ENCODE data around the gene RAB34. TPM values are rescaled to one million over a fixed set of nuclear protein-coding genes. Genes with fewer than 3 reads are reported as not detected.
A peak's percentile ranks its signal among the peaks of the same experiment; 100 is the strongest.

RAB34 gene
- total and polyA plus RNA-seq, 9 of the 15 experiments (the other 6 are each of a cell fraction or from before 2014, with no cell fraction given) = 0.07 to 3.8 (median 0.46) TPM; not detected in 1

DNA sequence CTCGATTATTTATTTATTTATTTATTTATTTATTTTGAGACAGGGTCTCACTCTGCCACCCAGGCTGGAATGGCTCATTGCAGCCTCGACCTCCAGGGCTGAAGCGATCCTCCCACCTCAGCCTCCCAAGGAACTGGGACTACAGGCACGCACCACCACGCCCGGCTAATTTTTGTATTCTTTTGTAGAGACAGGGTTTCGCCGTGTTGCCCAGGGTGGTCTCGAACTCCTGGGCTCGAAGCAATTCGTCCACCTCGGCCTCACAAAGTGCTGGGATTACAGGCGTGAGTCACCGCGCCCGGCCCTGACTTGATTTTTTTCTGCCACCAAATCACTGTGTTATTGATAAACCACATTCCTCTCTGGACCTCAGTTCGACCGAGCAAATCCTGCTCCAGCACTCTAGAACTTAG, 1.4 kb upstream of the RAB34 start (continued):
- TF ChIP-seq, protein P1, sequence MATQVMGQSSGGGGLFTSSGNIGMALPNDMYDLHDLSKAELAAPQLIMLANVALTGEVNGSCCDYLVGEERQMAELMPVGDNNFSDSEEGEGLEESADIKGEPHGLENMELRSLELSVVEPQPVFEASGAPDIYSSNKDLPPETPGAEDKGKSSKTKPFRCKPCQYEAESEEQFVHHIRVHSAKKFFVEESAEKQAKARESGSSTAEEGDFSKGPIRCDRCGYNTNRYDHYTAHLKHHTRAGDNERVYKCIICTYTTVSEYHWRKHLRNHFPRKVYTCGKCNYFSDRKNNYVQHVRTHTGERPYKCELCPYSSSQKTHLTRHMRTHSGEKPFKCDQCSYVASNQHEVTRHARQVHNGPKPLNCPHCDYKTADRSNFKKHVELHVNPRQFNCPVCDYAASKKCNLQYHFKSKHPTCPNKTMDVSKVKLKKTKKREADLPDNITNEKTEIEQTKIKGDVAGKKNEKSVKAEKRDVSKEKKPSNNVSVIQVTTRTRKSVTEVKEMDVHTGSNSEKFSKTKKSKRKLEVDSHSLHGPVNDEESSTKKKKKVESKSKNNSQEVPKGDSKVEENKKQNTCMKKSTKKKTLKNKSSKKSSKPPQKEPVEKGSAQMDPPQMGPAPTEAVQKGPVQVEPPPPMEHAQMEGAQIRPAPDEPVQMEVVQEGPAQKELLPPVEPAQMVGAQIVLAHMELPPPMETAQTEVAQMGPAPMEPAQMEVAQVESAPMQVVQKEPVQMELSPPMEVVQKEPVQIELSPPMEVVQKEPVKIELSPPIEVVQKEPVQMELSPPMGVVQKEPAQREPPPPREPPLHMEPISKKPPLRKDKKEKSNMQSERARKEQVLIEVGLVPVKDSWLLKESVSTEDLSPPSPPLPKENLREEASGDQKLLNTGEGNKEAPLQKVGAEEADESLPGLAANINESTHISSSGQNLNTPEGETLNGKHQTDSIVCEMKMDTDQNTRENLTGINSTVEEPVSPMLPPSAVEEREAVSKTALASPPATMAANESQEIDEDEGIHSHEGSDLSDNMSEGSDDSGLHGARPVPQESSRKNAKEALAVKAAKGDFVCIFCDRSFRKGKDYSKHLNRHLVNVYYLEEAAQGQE (IDR thresholded peaks at IDR 0.05; ENCODE audit: borderline replicate concordance) = 0 out of 2 replicates have a peak, but pooled peaks have one; percentile 27
- TF ChIP-seq, protein P1 (CRISPR knock-in tag; IDR thresholded peaks at IDR 0.05; ENCODE audit: low read depth) = no peak
- TF ChIP-seq, protein P2, sequence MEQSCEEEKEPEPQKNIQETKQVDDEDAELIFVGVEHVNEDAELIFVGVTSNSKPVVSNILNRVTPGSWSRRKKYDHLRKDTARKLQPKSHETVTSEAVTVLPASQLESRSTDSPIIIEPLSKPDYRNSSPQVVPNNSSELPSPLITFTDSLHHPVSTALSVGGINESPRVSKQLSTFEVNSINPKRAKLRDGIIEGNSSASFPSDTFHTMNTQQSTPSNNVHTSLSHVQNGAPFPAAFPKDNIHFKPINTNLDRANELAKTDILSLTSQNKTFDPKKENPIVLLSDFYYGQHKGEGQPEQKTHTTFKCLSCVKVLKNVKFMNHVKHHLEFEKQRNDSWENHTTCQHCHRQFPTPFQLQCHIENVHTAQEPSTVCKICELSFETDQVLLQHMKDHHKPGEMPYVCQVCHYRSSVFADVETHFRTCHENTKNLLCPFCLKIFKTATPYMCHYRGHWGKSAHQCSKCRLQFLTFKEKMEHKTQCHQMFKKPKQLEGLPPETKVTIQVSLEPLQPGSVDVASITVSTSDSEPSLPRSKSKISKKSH (CRISPR knock-in tag; IDR thresholded peaks at IDR 0.05) = no peak
- TF ChIP-seq TOE1 (IDR thresholded peaks at IDR 0.05; ENCODE audit: borderline replicate concordance) (no peak), TOE1 (CRISPR knock-in tag; IDR thresholded peaks at IDR 0.05; ENCODE audit: borderline replicate concordance, low read depth) (no peak), ELF4 (CRISPR knock-in tag; IDR thresholded peaks at IDR 0.05) (no peak), MECOM (CRISPR knock-in tag; IDR thresholded peaks at IDR 0.05) (no peak), SNRNP70 (optimal IDR thresholded peaks at IDR 0.05; ENCODE audit: low read depth, low read length) (no peak), RBM25 (IDR thresholded peaks at IDR 0.05; ENCODE audit: low read depth, low read length, severe bottlenecking) (no peak), ZFPM2 (CRISPR knock-in tag; IDR thresholded peaks at IDR 0.05) (no peak), CBFB (CRISPR knock-in tag; IDR thresholded peaks at IDR 0.05) (peak; percentile 83), HLTF (IDR thresholded peaks at IDR 0.05) (peak; percentile 55; the same call in 1 of the 2 replicates), NRF1 (conservative IDR thresholded peaks at IDR 0.05 in 1 of 2, IDR thresholded peaks at IDR 0.05 in 1 of 2) (no peak), SP2 (IDR thresholded peaks at IDR 0.05; ENCODE audit: extremely low read depth, low read depth, low read length, poor library complexity, severe bottlenecking) (no peak), ADNP (tag; IDR thresholded peaks at IDR 0.05) (no peak), TAF1 (IDR thresholded peaks at IDR 0.05; ENCODE audit: control insufficient read depth, extremely low read depth, insufficient read depth, low read length, severe bottlenecking) (no peak), CHD2 (IDR thresholded peaks at IDR 0.05; ENCODE audit: low read depth, low read length) (no peak), SOX6 (IDR thresholded peaks at IDR 0.05) (0 out of 2 replicates have a peak, but pooled peaks have one; percentile 21)
- TF ChIP-seq, protein P3, sequence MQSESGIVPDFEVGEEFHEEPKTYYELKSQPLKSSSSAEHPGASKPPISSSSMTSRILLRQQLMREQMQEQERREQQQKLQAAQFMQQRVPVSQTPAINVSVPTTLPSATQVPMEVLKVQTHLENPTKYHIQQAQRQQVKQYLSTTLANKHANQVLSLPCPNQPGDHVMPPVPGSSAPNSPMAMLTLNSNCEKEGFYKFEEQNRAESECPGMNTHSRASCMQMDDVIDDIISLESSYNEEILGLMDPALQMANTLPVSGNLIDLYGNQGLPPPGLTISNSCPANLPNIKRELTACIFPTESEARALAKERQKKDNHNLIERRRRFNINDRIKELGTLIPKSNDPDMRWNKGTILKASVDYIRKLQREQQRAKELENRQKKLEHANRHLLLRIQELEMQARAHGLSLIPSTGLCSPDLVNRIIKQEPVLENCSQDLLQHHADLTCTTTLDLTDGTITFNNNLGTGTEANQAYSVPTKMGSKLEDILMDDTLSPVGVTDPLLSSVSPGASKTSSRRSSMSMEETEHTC (IDR thresholded peaks at IDR 0.05) = no peak
